A673 (cell line): ENCODE results near the gene BANP. TPM values are rescaled to one million over a fixed set of nuclear protein-coding genes. Genes with fewer than 3 reads are reported as not detected.
"Not testable (repeated sequence)": the region's sequence is repeated elsewhere in the genome, so short reads cannot be mapped to it uniquely, and the experiment has no call there.

ENCODE experiments used
- BruUV-seq: library from RNA; stranded (reverse); fragments of 400-500 nt; replicated peaks from 2 replicates; lab custom pipeline; 2021; lab: Mats Ljungman, UMichigan
- CTCF ChIA-PET: fragments of 300-600 bp; sonication (Branson Sonifier 250); formaldehyde crosslinking; loops from one replicate; lab custom pipeline; 2022; ENCODE audit warnings: antibody characterized with exemption; lab: Charles Lee
- POLR2A ChIA-PET: fragments of 300-600 bp; sonication (Branson Sonifier 250); formaldehyde crosslinking; loops from one replicate; lab custom pipeline; 2022; ENCODE audit warnings: antibody characterized with exemption; ENCODE audit not compliant: low non-redundant PET; lab: Charles Lee
- DNase-seq: peaks from one replicate; pipeline ENCODE4 v3.0.0-alpha.2; 2015; ENCODE audit warnings: low spot score
- H3K27ac ChIP-seq: fragments of 200-600 bp; sonication (generic); 2 replicates; pipeline ENCODE4 v1.5.1; 2016; ENCODE audit warnings: mixed run types, low read depth, mild to moderate bottlenecking, mixed read lengths, antibody characterized with exemption, low read length; ENCODE audit not compliant: poor library complexity, severe bottlenecking
- H3K27me3 ChIP-seq: fragments of 200-600 bp; sonication (generic); replicated peaks from 2 replicates; pipeline ENCODE4 v1.6.1; 2017; ENCODE audit warnings: mixed run types, low read depth, mild to moderate bottlenecking, mixed read lengths, antibody characterized with exemption, low read length; ENCODE audit not compliant: insufficient read depth, poor library complexity
- H3K36me3 ChIP-seq: fragments of 200-600 bp; sonication (generic); 2 replicates; pipeline ENCODE4 v1.6.1; 2016; ENCODE audit warnings: mixed run types, mild to moderate bottlenecking, mixed read lengths, antibody characterized with exemption, low read length; ENCODE audit not compliant: insufficient read depth, poor library complexity, severe bottlenecking
- H3K4me1 ChIP-seq: fragments of 200-600 bp; sonication (generic); 2 replicates; pipeline ENCODE4 v1.6.1; 2017; ENCODE audit warnings: mixed run types, mild to moderate bottlenecking, mixed read lengths, antibody characterized with exemption, low read length; ENCODE audit not compliant: insufficient read depth, poor library complexity, severe bottlenecking
- H3K4me3 ChIP-seq: fragments of 200-600 bp; sonication (generic); 2 replicates; pipeline ENCODE4 v1.5.1; 2016; ENCODE audit warnings: low read depth, mixed run types, mild to moderate bottlenecking, mixed read lengths, low read length; ENCODE audit not compliant: poor library complexity, severe bottlenecking
- H3K9me3 ChIP-seq: fragments of 200-600 bp; sonication (generic); 2 replicates; pipeline ENCODE4 v1.6.1; 2016; ENCODE audit warnings: mixed run types, low read depth, mild to moderate bottlenecking, mixed read lengths, antibody characterized with exemption, low read length; ENCODE audit not compliant: poor library complexity, severe bottlenecking
- intact Hi-C: fragments of 100-400 bp; cut with micrococcal nuclease; formaldehyde crosslinking; loops from one replicate; pipeline ENCODE4 v1.10.0; 2022; ENCODE audit not compliant: unreplicated experiment
- total RNA-seq: library from RNA; stranded (reverse); gene quantifications from 2 replicates; pipeline ENCODE4 v1.2.3, GENCODE V29; 2021

The BANP gene
- total RNA-seq, 1 experiment from 2014 or later: 44.3 TPM

DNA sequence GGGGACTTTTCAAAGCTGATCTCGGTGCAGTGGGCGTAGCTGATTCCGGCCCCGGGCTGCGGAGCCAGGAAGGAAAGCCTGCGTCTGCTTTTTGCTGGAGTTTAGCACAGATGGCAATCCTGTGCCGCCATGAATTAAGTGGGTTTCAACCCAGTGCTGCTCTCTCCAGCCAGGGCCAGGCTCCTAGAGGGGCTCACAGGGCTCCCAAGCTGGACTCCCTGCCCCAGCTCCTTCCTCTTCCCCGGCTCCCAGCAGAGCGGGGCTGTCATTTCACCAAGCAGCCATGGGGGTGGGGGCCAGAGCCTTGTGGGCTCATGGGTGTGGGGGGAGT, 140.7 kb downstream of the BANP start:
- DNase-seq, H3K27ac ChIP-seq, CTCF ChIA-PET: not testable (repeated sequence)

DNA sequence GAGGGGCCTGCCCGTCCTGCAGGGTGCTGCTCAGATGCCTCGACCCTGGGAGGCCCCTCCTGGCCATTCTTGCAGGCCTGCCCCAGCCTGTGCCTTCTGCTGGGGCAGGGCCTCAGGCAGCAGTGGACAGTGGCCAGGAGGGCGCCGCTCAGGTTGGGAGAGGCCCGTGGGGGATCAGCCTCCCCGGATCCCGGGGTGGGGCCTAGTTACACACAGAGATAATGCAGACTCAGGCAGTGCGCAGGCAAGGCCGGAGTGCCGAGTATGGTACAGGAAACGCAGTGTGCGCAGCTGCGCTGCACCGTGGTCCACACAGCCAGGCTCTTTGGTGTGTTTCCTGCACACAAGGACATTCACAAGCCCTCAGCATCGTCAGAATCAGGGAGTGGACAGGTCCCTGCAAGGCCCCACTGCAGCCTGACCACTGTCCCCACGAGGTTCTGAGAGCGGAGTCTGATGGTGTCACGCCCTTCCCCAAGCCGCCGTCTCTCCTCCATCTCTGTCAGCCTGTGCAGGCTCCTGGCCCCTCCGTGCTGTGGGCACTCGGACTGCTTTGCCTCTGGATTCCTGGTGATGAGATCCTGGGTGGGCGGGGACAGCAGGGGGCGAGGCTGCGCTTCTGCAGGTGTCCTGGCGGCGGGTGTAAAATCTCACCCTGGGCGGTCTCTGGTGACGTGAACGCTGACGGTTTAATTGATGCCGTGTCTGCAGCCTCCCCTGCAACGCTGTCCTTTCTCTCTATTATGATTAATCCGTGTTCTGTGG, 141.7 kb downstream of the BANP start:
- CTCF ChIA-PET: interaction anchor here (0.6 kb wide), 1 partner anchor 316 kb away, joined by 9 read pairs; no protein-coding TSS in a partner anchor
- POLR2A ChIA-PET, H3K9me3 ChIP-seq, DNase-seq, H3K4me1 ChIP-seq, BruUV-seq, H3K27me3 ChIP-seq, H3K27ac ChIP-seq, H3K4me3 ChIP-seq, intact Hi-C loops, H3K36me3 ChIP-seq: not testable (repeated sequence)

More for the DNA sequence above, 140.7 kb downstream of the BANP start:
- H3K4me3 ChIP-seq, H3K36me3 ChIP-seq, H3K4me1 ChIP-seq, H3K27me3 ChIP-seq, BruUV-seq, intact Hi-C loops, POLR2A ChIA-PET, H3K9me3 ChIP-seq: not testable (repeated sequence)

DNA sequence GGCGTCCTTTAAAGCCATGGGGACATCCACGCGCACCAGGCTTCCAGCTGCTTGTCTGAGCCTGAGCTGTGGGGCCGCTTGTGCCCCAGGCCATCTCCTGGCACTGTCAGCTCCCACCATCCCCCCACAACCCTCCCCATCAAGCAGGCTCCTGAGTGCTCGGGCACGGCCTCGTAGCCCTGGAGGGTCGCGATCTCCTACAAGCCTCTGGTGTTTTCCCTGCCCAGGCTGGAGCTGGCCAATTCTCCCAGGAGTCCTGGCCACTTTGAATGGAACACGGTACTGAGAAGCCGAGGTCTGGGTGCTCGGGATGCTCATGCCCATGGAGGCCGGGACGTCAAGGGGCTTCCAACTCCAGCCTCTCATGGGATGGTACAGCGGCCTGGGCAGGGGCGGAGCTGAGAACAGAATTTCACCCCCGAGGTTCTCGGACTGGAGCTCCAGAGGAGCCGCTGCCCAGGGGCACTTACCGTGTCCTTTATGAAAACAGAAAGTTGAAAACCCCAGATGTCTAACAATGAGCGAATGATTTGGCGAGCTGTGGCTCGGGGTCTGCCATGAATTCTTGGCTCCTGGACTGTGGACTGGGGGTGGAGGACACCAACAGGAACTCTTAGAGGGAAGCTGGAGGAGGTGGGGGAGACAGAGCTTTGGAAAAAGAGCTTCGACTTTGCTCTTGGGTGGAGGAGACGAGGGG, 142.5 kb downstream of the BANP start:
- H3K4me1 ChIP-seq, POLR2A ChIA-PET, H3K4me3 ChIP-seq, H3K27ac ChIP-seq, H3K9me3 ChIP-seq, intact Hi-C loops, H3K36me3 ChIP-seq, DNase-seq, BruUV-seq, H3K27me3 ChIP-seq: not testable (repeated sequence)
- CTCF ChIA-PET: interaction anchor here (0.6 kb wide), 1 partner anchor 317 kb away, joined by 9 read pairs; no protein-coding TSS in a partner anchor

DNA sequence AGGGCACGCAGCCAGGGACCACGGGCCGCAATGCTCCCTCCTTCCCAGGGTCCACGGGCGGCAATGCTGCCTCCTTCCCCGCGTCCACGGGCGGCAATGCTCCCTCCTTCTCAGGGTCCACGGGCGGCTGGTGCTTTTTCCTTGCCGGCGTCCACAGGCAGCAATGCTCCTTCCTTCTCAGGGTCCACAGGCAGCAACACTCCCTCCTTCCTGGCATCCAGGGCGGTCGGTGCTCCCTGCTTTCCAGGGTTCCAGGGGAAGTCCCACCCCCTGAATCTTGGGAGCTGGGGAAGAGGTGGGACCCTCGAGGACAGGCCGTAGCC, 143.0 kb downstream of the BANP start:
- intact Hi-C loops, H3K27me3 ChIP-seq, POLR2A ChIA-PET, H3K4me3 ChIP-seq, H3K27ac ChIP-seq, DNase-seq, CTCF ChIA-PET, H3K4me1 ChIP-seq, BruUV-seq, H3K9me3 ChIP-seq, H3K36me3 ChIP-seq: not testable (repeated sequence)

DNA sequence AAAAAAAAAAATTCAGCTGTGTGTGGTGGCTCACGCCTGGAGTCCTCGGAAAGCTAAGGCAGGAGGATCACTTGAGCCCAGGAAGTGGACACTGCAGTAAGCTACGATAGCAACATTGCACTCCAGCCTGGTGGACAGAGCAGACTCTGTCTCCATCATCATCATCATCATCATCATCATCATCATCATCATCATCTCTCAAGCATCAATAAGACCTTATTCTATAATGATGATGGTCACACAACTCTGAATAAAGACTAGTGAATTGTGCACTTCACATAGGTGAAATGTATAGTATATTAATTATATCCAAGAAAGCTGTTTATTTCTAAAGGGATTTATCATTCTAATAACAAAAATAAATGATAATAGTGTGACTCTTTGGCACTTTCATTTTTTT, 143.7 kb downstream of the BANP start:
- H3K9me3 ChIP-seq, DNase-seq, BruUV-seq, H3K4me3 ChIP-seq, H3K36me3 ChIP-seq, H3K27ac ChIP-seq, POLR2A ChIA-PET, intact Hi-C loops, CTCF ChIA-PET, H3K4me1 ChIP-seq: not testable (repeated sequence)
- H3K27me3 ChIP-seq: peaks cover 12% of the 10 kb centered on the region

DNA sequence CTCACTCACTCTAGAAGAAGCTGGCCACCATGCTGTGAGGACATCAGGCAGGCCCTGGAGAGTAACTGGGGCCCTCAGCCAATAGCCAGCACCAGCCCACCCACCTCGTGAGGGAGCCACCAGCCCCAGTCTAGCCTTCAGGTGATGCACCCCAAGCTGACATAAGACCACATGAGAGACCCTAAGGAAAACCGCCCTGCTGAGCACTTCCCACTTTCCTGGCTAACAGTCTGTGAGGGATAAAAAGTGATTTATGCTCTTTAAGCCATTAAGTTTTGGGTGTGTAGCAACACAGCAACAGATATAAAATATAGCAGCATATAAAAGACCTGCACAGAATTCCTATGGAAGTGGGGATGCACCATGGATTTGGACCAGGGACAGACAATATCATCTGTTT, 145.4 kb downstream of the BANP start:
- H3K4me1 ChIP-seq, intact Hi-C loops, H3K4me3 ChIP-seq, DNase-seq, H3K9me3 ChIP-seq, POLR2A ChIA-PET, H3K36me3 ChIP-seq, CTCF ChIA-PET, BruUV-seq, H3K27ac ChIP-seq: not testable (repeated sequence)
- H3K27me3 ChIP-seq: peaks cover 30% of the 10 kb centered on the region

DNA sequence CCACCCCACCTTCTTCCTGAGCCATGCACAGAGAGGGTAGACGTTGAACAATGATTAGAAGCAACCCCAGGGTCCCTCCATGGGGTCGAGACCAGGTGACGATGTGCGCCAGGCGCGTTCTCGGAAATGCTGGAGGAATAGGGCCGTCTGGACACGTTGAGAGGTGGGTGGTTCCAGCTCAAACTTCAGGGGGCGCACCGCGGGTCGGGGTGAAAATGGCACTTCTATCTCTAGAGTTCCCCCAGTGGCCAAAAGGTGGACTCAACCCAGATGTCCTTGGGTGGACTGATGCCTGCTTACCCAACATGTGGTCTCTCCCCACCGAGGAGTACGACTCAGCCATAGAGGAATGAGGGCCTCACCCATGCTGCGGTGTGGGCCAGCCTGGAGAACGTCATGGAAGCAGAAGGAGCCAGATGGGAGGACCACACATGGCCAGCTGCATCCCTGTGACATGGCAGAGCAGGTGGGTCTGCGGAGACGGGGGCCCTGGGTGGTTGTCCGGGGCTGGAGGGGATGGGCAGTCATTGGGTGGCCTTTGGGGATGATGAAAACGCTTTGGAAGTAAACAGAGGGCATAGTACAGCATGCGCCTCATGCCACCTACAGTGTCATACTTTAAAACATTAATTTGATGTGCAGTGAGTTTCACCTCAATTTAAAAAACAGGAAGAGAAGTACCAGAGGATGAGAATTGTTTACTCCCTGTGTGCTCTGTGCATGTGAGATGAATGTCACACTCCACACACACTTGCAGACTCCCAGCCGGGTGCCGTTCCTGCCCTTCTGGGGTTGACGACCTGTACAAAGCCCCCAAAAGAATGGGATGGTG, 147.7 kb downstream of the BANP start:
- CTCF ChIA-PET, H3K4me3 ChIP-seq, DNase-seq, H3K27ac ChIP-seq, POLR2A ChIA-PET, H3K9me3 ChIP-seq, intact Hi-C loops, H3K36me3 ChIP-seq, BruUV-seq, H3K4me1 ChIP-seq: not testable (repeated sequence)
- peaks cover 36% of the 10 kb centered on the region for H3K27me3 ChIP-seq
